Measurements from ENCODE around the gene HYAL3. TPM values are rescaled to one million over a fixed set of nuclear protein-coding genes. Genes with fewer than 3 reads are reported as not detected.

The HYAL3 gene
- total RNA-seq, 2 experiments from 2014 or later = 2.7 to 3.5 TPM

DNA sequence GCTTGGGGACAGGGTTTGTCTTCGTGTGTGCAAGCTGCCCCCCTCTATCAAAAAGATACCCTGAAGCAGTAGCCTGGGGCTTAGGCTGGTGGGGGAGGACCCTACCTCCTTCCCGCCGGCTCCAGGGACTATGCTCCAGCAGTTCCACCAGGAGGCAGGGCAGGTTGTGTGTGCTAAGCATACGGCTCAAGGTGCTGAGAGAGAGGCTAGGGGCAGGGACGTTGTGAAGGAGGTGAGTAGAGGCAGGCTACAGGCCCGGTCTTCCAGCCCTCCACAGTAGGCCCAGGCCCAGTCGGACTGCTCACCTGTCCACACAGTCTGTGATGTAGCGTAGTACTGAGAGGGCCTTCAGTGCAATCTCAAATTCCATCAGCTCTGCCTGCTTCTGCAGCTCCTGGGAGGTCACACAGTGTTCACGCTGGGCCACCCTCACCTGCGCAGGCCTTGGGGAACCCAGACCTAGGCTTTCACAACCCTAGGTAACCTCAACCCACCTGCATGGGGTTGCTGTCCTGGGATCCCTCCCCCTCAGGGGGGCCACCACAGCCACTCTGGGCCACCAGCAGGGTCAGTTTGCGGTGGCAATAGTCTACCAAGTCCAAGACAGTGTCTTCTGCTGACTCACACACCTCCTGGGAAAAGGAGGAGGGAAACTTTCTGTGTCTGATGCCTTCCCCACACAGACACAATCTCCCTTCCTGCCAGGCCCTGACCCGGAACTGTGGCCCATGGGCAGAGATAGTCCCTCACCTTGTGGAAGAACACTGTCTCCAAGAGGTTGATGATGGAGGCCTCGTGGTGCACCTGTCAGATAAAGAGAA, 43.8 kb upstream of the HYAL3 start:
- no peaks in the 10 kb centered on the region for H3K9me3 ChIP-seq (ENCODE audit: low read length)
- no peak overlapping the region for H3K4me2 ChIP-seq (ENCODE audit: low read length)
- TF ChIP-seq, protein P1, sequence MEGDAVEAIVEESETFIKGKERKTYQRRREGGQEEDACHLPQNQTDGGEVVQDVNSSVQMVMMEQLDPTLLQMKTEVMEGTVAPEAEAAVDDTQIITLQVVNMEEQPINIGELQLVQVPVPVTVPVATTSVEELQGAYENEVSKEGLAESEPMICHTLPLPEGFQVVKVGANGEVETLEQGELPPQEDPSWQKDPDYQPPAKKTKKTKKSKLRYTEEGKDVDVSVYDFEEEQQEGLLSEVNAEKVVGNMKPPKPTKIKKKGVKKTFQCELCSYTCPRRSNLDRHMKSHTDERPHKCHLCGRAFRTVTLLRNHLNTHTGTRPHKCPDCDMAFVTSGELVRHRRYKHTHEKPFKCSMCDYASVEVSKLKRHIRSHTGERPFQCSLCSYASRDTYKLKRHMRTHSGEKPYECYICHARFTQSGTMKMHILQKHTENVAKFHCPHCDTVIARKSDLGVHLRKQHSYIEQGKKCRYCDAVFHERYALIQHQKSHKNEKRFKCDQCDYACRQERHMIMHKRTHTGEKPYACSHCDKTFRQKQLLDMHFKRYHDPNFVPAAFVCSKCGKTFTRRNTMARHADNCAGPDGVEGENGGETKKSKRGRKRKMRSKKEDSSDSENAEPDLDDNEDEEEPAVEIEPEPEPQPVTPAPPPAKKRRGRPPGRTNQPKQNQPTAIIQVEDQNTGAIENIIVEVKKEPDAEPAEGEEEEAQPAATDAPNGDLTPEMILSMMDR (conservative IDR thresholded peaks at IDR 0.05; ENCODE audit: low read length) = no peak
- no peak for TF ChIP-seq EZH2phosphoT487 (IDR thresholded peaks at IDR 0.05; ENCODE audit: borderline replicate concordance, low read depth, low read length)
- H2AFZ ChIP-seq (ENCODE audit: low read length) = no peak overlapping the region
- intact Hi-C loops (cut with micrococcal nuclease; ENCODE audit: unreplicated experiment) = no loop called here
- ChIA-PET CTCF (ENCODE audit: unreplicated experiment) (no interaction called here), POLR2A (no interaction called here)
- H3K4me3 ChIP-seq (ENCODE audit: low read depth, low read length, poor library complexity, severe bottlenecking) = no peak overlapping the region
- H3K27ac ChIP-seq (ENCODE audit: low read depth, low read length, poor library complexity, severe bottlenecking) = no peak overlapping the region
- DNase-seq (ENCODE audit: low spot score) = no peak
- H4K20me1 ChIP-seq (ENCODE audit: insufficient read depth, low read length) = no peaks in the 10 kb centered on the region
- H3K36me3 ChIP-seq (ENCODE audit: insufficient read depth, low read length) = peaks cover 4% of the 10 kb centered on the region; the same call in 1 of the 2 replicates
- H3K4me1 ChIP-seq (ENCODE audit: insufficient read depth, low read length, poor library complexity, severe bottlenecking) = peaks cover 42% of the 10 kb centered on the region
- peaks cover 5% of the 10 kb centered on the region; the same call in 1 of the 2 replicates for H3K79me2 ChIP-seq (ENCODE audit: insufficient read depth, low read depth, low read length)
- no TSS peak for BruUV-seq (replicated peaks)
- no peaks in the 10 kb centered on the region for H3K9me2 ChIP-seq (ENCODE audit: insufficient read depth, low read length)

DNA sequence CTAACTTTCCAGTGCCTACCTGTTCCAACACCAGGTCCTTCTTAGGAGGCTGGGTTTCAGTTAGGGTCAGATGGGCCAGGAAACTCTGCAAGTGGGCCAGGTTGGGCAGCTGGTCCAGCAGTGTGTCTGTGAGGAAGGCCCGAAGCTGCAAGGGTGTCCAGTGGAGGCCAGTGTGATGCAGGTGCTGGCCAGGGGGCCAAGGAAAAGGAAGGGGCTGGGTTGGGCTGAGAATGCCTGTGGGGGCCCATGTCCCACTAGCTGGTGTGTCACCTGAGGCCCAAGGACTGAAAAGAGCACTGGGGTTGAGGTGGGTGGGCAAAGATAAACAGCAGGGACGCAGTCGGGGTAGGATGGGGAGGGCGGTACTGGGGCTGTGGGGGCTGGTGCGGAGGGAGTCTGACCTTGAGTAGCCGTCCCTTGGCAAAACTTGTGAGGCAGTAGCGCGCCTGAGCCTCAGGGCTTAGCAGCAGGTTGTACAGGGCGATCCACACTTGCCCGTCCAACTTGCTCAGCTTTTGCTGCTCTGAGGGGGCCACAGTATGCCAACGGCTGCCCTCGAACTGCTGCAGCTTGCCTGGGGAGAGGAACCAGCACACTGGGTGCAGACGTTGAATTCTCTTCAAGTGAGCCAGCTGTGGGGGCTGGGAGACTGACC, 42.9 kb upstream of the HYAL3 start:
- no TSS peak for BruUV-seq (replicated peaks)
- no peak overlapping the region for H3K4me3 ChIP-seq (ENCODE audit: low read depth, low read length, poor library complexity, severe bottlenecking)
- no peaks in the 10 kb centered on the region for H3K9me3 ChIP-seq (ENCODE audit: low read length)
- no peak overlapping the region for H3K27ac ChIP-seq (ENCODE audit: low read depth, low read length, poor library complexity, severe bottlenecking)
- DNase-seq (ENCODE audit: low spot score) = no peak
- peaks cover 42% of the 10 kb centered on the region for H3K4me1 ChIP-seq (ENCODE audit: insufficient read depth, low read length, poor library complexity, severe bottlenecking)
- H4K20me1 ChIP-seq (ENCODE audit: insufficient read depth, low read length) = no peaks in the 10 kb centered on the region
- H3K9me2 ChIP-seq (ENCODE audit: insufficient read depth, low read length) = no peaks in the 10 kb centered on the region
- peaks cover 5% of the 10 kb centered on the region; the same call in 1 of the 2 replicates for H3K79me2 ChIP-seq (ENCODE audit: insufficient read depth, low read depth, low read length)
- POLR2A ChIA-PET = no interaction called here
- H3K36me3 ChIP-seq (ENCODE audit: insufficient read depth, low read length) = no peaks in the 10 kb centered on the region
- CTCF ChIA-PET (ENCODE audit: unreplicated experiment) = no interaction called here
- intact Hi-C loops (cut with micrococcal nuclease; ENCODE audit: unreplicated experiment) = no loop called here
- TF ChIP-seq, protein P1 (conservative IDR thresholded peaks at IDR 0.05; ENCODE audit: low read length) = no peak
- no peak for TF ChIP-seq EZH2phosphoT487 (IDR thresholded peaks at IDR 0.05; ENCODE audit: borderline replicate concordance, low read depth, low read length)
- H3K4me2 ChIP-seq (ENCODE audit: low read length) = no peak overlapping the region
- H2AFZ ChIP-seq (ENCODE audit: low read length) = no peak overlapping the region

DNA sequence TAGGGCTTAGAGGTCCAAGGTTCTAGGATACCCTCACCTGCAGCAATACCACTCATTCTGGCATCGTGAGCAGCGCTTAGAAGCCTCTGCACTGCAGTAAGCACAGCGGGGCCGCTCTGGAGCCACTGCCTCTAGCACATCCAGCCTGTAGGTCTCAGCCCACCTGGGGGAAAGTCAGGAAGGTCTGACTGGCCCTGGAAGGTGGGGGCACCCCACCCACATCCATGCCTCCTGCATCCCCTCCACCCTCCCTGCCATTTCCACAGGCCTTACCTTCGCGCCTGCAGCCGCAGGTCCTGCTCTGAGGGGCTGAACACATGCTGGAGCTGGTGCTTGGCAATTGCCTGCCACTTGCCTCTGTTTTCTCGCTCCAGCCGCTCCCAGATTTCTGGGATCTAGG, 42.3 kb upstream of the HYAL3 start:
- DNase-seq (ENCODE audit: low spot score) = no peak
- no peak overlapping the region for H3K4me2 ChIP-seq (ENCODE audit: low read length)
- TF ChIP-seq, protein P1 (conservative IDR thresholded peaks at IDR 0.05; ENCODE audit: low read length) = no peak
- TF ChIP-seq EZH2phosphoT487 (IDR thresholded peaks at IDR 0.05; ENCODE audit: borderline replicate concordance, low read depth, low read length) = no peak
- no peak overlapping the region; the same call in 1 of the 2 replicates for H2AFZ ChIP-seq (ENCODE audit: low read length)
- no peaks in the 10 kb centered on the region for H3K9me2 ChIP-seq (ENCODE audit: insufficient read depth, low read length)
- intact Hi-C loops (cut with micrococcal nuclease; ENCODE audit: unreplicated experiment) = no loop called here
- H3K36me3 ChIP-seq (ENCODE audit: insufficient read depth, low read length) = peaks cover 3% of the 10 kb centered on the region; the same call in 1 of the 2 replicates
- ChIA-PET POLR2A (no interaction called here), CTCF (ENCODE audit: unreplicated experiment) (no interaction called here)
- no peak overlapping the region for H3K27ac ChIP-seq (ENCODE audit: low read depth, low read length, poor library complexity, severe bottlenecking)
- no TSS peak for BruUV-seq (replicated peaks)
- no peaks in the 10 kb centered on the region for H3K9me3 ChIP-seq (ENCODE audit: low read length)
- peaks cover 11% of the 10 kb centered on the region for H3K79me2 ChIP-seq (ENCODE audit: insufficient read depth, low read depth, low read length)
- H3K4me1 ChIP-seq (ENCODE audit: insufficient read depth, low read length, poor library complexity, severe bottlenecking) = peaks cover 42% of the 10 kb centered on the region
- no peaks in the 10 kb centered on the region; the same call in 1 of the 2 replicates for H4K20me1 ChIP-seq (ENCODE audit: insufficient read depth, low read length)
- H3K4me3 ChIP-seq (ENCODE audit: low read depth, low read length, poor library complexity, severe bottlenecking) = no peak overlapping the region
